Smooth muscle cell (in vitro differentiated cells): ENCODE data around the gene HDDC2. TPM values are rescaled to one million over a fixed set of nuclear protein-coding genes. Genes with fewer than 3 reads are reported as not detected.

Source experiments
- DNase-seq: peaks from one replicate; lab custom pipeline; 2025; ENCODE audit not compliant: unreplicated experiment; lab: John Stamatoyannopoulos, UW
- H2AFZ ChIP-seq: fragments of 200-600 bp; sonication (generic); 2 replicates; pipeline ENCODE4 v1.6.0; 2016; ENCODE audit warnings: antibody characterized with exemption, low read depth, mild to moderate bottlenecking
- H3F3A ChIP-seq: fragments of 200-600 bp; sonication (generic); 2 replicates; pipeline ENCODE4 v1.6.0; 2017; ENCODE audit warnings: antibody characterized with exemption, low read depth
- H3K27ac ChIP-seq: fragments of 200-600 bp; sonication (generic); 2 replicates; pipeline ENCODE4 v1.5.1; 2016; ENCODE audit warnings: low read depth, mild to moderate bottlenecking
- H3K27me3 ChIP-seq: fragments of 200-600 bp; sonication (generic); 2 replicates; pipeline ENCODE4 v1.6.1; 2016; ENCODE audit warnings: low read depth, mild to moderate bottlenecking
- H3K36me3 ChIP-seq: fragments of 200-600 bp; sonication (generic); 2 replicates; pipeline ENCODE4 v1.5.1; 2016; ENCODE audit warnings: low read depth
- H3K4me1 ChIP-seq: fragments of 200-600 bp; sonication (generic); 2 replicates; pipeline ENCODE4 v1.5.1; 2016; ENCODE audit warnings: low read depth
- H3K4me2 ChIP-seq: fragments of 200-600 bp; sonication (generic); 2 replicates; pipeline ENCODE4 v1.6.0; 2016; ENCODE audit warnings: mild to moderate bottlenecking
- H3K4me3 ChIP-seq: fragments of 200-600 bp; sonication (generic); 2 replicates; pipeline ENCODE4 v1.5.1; 2016; ENCODE audit warnings: mild to moderate bottlenecking
- H3K79me2 ChIP-seq: fragments of 200-600 bp; sonication (generic); 2 replicates; pipeline ENCODE4 v1.6.0; 2016; ENCODE audit warnings: low read depth, mild to moderate bottlenecking
- H3K9ac ChIP-seq: fragments of 200-600 bp; sonication (generic); 2 replicates; pipeline ENCODE4 v1.6.0; 2016; ENCODE audit warnings: low read depth
- H3K9me3 ChIP-seq: fragments of 200-600 bp; sonication (generic); replicated peaks from 2 replicates; pipeline ENCODE4 v1.5.1; 2016; ENCODE audit warnings: low read depth
- H4K20me1 ChIP-seq: fragments of 200-600 bp; sonication (generic); 2 replicates; pipeline ENCODE4 v1.6.0; 2016; ENCODE audit warnings: low read depth
- WGBS: methylation state at CpG from one replicate; pipeline ENCODE4 v1.1.7; 2016; ENCODE audit warnings: low lambda C conversion rate; 5-methylcytosine and 5-hydroxymethylcytosine counted together
- polyA plus RNA-seq: library from polyadenylated mRNA; unstranded; fragments of >200 nt; fragmentation: Nextera tagmentation; extraction: Ambion mirVana; gene quantifications from 2 replicates; pipeline ENCODE4 v1.2.1, GENCODE V29; 2016
- total RNA-seq: library from RNA; depleted of rRNA; stranded (reverse); fragments of >200 nt; gene quantifications from 2 replicates; pipeline ENCODE4 v1.2.3, GENCODE V29; 2014
- TF ChIP-seq, protein P1 (sequence below): fragments of 200-600 bp; sonication (generic); IDR thresholded peaks from 2 replicates; pipeline ENCODE4 v1.5.1; 2017; ENCODE audit warnings: borderline replicate concordance, mild to moderate bottlenecking, antibody characterized with exemption; ENCODE audit not compliant: insufficient read depth, poor library complexity, severe bottlenecking

The HDDC2 gene
- total and polyA plus RNA-seq, 2 experiments from 2014 or later, result 104 to 114 TPM

DNA sequence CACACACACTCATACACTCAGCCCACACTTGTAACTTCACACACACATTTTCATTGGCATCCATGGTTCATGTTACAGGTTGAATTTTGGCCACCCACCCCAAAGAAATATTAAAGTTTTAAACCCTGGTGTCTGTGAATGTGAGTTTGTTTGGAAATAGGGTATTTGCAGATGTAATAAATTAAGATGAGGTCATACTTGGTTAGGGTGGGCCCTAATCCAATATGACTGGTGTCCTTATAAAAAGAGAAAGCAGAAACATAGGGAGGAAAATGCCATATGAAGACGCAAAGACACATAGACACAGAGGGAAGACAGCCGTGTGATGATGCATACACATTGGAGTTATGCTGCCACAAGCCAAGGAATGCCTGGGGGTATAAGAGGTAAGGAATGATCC is 39.7 kb upstream of the HDDC2 start:
- WGBS, result 94% methylated on average over 2 of the region's 2 CpGs
- TF ChIP-seq, protein P1, sequence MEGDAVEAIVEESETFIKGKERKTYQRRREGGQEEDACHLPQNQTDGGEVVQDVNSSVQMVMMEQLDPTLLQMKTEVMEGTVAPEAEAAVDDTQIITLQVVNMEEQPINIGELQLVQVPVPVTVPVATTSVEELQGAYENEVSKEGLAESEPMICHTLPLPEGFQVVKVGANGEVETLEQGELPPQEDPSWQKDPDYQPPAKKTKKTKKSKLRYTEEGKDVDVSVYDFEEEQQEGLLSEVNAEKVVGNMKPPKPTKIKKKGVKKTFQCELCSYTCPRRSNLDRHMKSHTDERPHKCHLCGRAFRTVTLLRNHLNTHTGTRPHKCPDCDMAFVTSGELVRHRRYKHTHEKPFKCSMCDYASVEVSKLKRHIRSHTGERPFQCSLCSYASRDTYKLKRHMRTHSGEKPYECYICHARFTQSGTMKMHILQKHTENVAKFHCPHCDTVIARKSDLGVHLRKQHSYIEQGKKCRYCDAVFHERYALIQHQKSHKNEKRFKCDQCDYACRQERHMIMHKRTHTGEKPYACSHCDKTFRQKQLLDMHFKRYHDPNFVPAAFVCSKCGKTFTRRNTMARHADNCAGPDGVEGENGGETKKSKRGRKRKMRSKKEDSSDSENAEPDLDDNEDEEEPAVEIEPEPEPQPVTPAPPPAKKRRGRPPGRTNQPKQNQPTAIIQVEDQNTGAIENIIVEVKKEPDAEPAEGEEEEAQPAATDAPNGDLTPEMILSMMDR, result no peak

DNA sequence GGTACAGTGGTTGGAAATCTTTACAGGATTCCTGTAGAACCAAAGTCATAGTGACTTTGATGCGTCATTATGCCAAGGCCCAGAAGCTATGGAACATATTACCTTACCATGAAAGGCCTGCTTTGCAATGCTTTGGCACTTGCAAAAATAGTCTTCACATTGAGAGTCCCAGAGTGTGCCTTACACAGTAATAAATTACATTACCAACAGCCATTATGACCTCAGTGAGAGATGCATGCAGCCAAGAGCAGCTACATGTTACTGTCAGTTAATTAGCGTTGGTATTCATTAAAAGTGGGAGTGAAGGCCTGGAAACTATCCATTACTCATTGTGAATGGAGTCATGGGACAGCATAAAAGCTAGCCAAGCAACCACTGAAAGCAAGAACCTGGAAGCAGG is 39.2 kb upstream of the HDDC2 start:
- DNase-seq, result no peak

More for the DNA sequence above, 39.7 kb upstream of the HDDC2 start:
- Histone ChIP-seq H2AFZ (no peak overlapping the region), H3K4me2 (no peak overlapping the region), H3K9me3 (no peaks in the 10 kb centered on the region), H3K27ac (no peak overlapping the region), H4K20me1 (no peaks in the 10 kb centered on the region), H3K4me1 (no peaks in the 10 kb centered on the region), H3F3A (no peaks in the 10 kb centered on the region), H3K79me2 (no peaks in the 10 kb centered on the region), H3K27me3 (no peaks in the 10 kb centered on the region), H3K4me3 (no peak overlapping the region), H3K36me3 (no peaks in the 10 kb centered on the region), H3K9ac (no peak overlapping the region)
- no peak for DNase-seq

DNA sequence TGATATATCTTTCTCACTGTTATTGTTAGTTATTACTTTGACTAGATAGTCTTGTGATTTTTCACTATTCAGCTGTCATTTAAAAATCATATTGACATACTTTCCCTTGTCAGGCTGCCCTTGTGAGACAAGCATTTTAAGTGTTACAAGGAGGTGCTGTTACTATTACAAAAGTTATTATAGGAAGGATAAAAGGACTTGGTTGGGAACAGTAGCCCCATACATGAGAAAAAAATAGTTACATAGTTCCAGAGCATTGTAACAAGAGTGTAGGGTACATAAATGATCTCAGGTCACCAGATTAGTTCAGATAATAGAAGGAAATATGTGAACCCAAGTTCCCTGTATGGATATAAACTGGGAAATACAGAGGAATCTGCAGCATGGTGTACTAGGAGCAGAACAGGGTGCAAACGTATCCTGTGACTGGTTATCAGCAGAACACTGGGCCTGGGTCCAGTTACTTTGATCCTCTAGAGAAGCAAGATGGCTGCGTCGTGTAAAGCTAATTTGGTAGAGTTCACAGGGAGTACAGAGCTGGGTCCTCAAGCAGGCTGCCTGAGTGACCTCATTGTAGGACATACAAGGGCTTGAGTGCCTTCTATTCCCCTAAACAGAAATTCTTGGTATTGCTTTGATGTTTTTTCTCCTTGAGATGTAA is 38.5 kb upstream of the HDDC2 start:
- DNase-seq, result no peak
- H2AFZ ChIP-seq, result no peak overlapping the region
- no peaks in the 10 kb centered on the region for H3K27me3 ChIP-seq
- no peaks in the 10 kb centered on the region for H3K4me1 ChIP-seq
- H4K20me1 ChIP-seq, result no peaks in the 10 kb centered on the region
- H3F3A ChIP-seq, result no peaks in the 10 kb centered on the region
- no peaks in the 10 kb centered on the region for H3K79me2 ChIP-seq
- no peaks in the 10 kb centered on the region for H3K9me3 ChIP-seq
- no peaks in the 10 kb centered on the region for H3K36me3 ChIP-seq
- no peak overlapping the region for H3K9ac ChIP-seq
- TF ChIP-seq, protein P1, result no peak
- H3K4me3 ChIP-seq, result no peak overlapping the region
- H3K4me2 ChIP-seq, result no peak overlapping the region
- no peak overlapping the region for H3K27ac ChIP-seq
- 88% methylated on average over 3 of the region's 3 CpGs for WGBS

More for the DNA sequence above, 39.2 kb upstream of the HDDC2 start:
- no peaks in the 10 kb centered on the region for H3K79me2 ChIP-seq
- no peaks in the 10 kb centered on the region for H3K36me3 ChIP-seq
- H2AFZ ChIP-seq, result no peak overlapping the region
- no peaks in the 10 kb centered on the region for H3K4me1 ChIP-seq
- WGBS, result 91% methylated on average over 2 of the region's 2 CpGs
- H3K9me3 ChIP-seq, result no peaks in the 10 kb centered on the region
- no peaks in the 10 kb centered on the region for H3F3A ChIP-seq
- no peaks in the 10 kb centered on the region for H4K20me1 ChIP-seq
- H3K4me3 ChIP-seq, result no peak overlapping the region
- no peak overlapping the region for H3K4me2 ChIP-seq
- no peak overlapping the region for H3K9ac ChIP-seq
- no peaks in the 10 kb centered on the region for H3K27me3 ChIP-seq
- TF ChIP-seq, protein P1, result no peak
- H3K27ac ChIP-seq, result no peak overlapping the region

DNA sequence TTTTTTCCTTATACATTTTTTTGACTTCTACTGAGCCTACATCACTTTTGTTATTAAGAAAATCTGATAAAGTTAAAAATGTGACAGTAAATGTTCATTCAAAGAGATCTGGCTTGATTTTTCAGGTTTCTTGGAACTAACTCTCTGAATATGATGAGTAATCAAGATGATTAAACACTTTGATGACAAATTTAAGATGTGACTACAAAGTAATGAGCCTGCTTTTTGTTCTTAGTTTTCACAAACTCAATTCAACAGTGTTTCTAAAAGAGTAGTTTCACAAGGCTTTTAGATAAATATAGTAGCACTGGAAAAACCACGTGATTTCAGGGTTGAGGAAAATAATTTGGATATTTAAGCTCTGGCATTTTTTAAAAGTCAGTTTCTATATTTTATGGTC is 37.9 kb upstream of the HDDC2 start:
- H3K36me3 ChIP-seq, result no peaks in the 10 kb centered on the region
- H3K9ac ChIP-seq, result no peak overlapping the region
- no peak overlapping the region for H3K27ac ChIP-seq
- TF ChIP-seq, protein P1, result no peak
- H4K20me1 ChIP-seq, result no peaks in the 10 kb centered on the region
- H3K4me3 ChIP-seq, result no peak overlapping the region
- no peaks in the 10 kb centered on the region for H3K4me1 ChIP-seq
- H3K79me2 ChIP-seq, result no peaks in the 10 kb centered on the region
- no peaks in the 10 kb centered on the region for H3K9me3 ChIP-seq
- 44% methylated on average over 1 of the region's 1 CpG for WGBS
- H3K4me2 ChIP-seq, result no peak overlapping the region
- no peaks in the 10 kb centered on the region for H3K27me3 ChIP-seq
- DNase-seq, result no peak
- no peaks in the 10 kb centered on the region for H3F3A ChIP-seq
- H2AFZ ChIP-seq, result peak overlapping the region; percentile 28
